ENCODE measurements around the gene LRRFIP2. TPM values are rescaled to one million over a fixed set of nuclear protein-coding genes. Genes with fewer than 3 reads are reported as not detected.

Gene LRRFIP2
- total RNA-seq, 1 donor from 2014 or later = 50.7 TPM

- Mint-ChIP-seq H3K27me3 (ENCODE audit: low read depth) (no peaks in the 10 kb centered on the region), H3K4me1 (ENCODE audit: low read depth) (peaks cover 7% of the 10 kb centered on the region), H3K4me3 (ENCODE audit: unreplicated experiment) (no peak overlapping the region), H3K9me3 (ENCODE audit: low read depth) (peaks cover 3% of the 10 kb centered on the region), H3K36me3 (ENCODE audit: low read depth) (peaks cover 28% of the 10 kb centered on the region), H3K27ac (ENCODE audit: unreplicated experiment) (no peak overlapping the region)
- DNase-seq (ENCODE audit: low spot score) = no peak
- TF ChIP-seq CTCF (IDR thresholded peaks at IDR 0.05) = no peak
Observed at GRCh38 chr3:37041546-37042195, 132.7 kb downstream of the LRRFIP2 start.

GRCh38 chr3:37040231-37040630 lies 134.2 kb downstream of the LRRFIP2 start:
- H3K4me3 Mint-ChIP-seq (ENCODE audit: unreplicated experiment) = no peak overlapping the region
- DNase-seq (ENCODE audit: low spot score) = no peak
- no peak overlapping the region for H3K27ac Mint-ChIP-seq (ENCODE audit: unreplicated experiment)
- no peak for TF ChIP-seq CTCF (IDR thresholded peaks at IDR 0.05)
- H3K9me3 Mint-ChIP-seq (ENCODE audit: low read depth) = peaks cover 14% of the 10 kb centered on the region
- peaks cover 39% of the 10 kb centered on the region for H3K36me3 Mint-ChIP-seq (ENCODE audit: low read depth)
- H3K4me1 Mint-ChIP-seq (ENCODE audit: low read depth) = peaks cover 7% of the 10 kb centered on the region
- H3K27me3 Mint-ChIP-seq (ENCODE audit: low read depth) = no peaks in the 10 kb centered on the region

GRCh38 chr3:37039161-37039846 lies 135.1 kb downstream of the LRRFIP2 start:
- H3K9me3 Mint-ChIP-seq (ENCODE audit: low read depth) = peaks cover 20% of the 10 kb centered on the region
- no peak overlapping the region for H3K4me3 Mint-ChIP-seq (ENCODE audit: unreplicated experiment)
- no peaks in the 10 kb centered on the region for H3K27me3 Mint-ChIP-seq (ENCODE audit: low read depth)
- DNase-seq (ENCODE audit: low spot score) = no peak
- peaks cover 41% of the 10 kb centered on the region for H3K36me3 Mint-ChIP-seq (ENCODE audit: low read depth)
- H3K4me1 Mint-ChIP-seq (ENCODE audit: low read depth) = peaks cover 7% of the 10 kb centered on the region
- no peak for TF ChIP-seq CTCF (IDR thresholded peaks at IDR 0.05)
- H3K27ac Mint-ChIP-seq (ENCODE audit: unreplicated experiment) = no peak overlapping the region

- Mint-ChIP-seq H3K36me3 (ENCODE audit: low read depth) (peaks cover 48% of the 10 kb centered on the region), H3K9me3 (ENCODE audit: low read depth) (peaks cover 24% of the 10 kb centered on the region), H3K27ac (ENCODE audit: unreplicated experiment) (no peak overlapping the region), H3K4me3 (ENCODE audit: unreplicated experiment) (no peak overlapping the region), H3K4me1 (ENCODE audit: low read depth) (peaks cover 3% of the 10 kb centered on the region), H3K27me3 (ENCODE audit: low read depth) (no peaks in the 10 kb centered on the region)
- DNase-seq (ENCODE audit: low spot score) = no peak
- no peak for TF ChIP-seq CTCF (IDR thresholded peaks at IDR 0.05)
Observed at GRCh38 chr3:37037352-37037751, 137.0 kb downstream of the LRRFIP2 start.

GRCh38 chr3:37032961-37033360 lies 141.4 kb downstream of the LRRFIP2 start:
- TF ChIP-seq CTCF (IDR thresholded peaks at IDR 0.05) = no peak
- peaks cover 16% of the 10 kb centered on the region for H3K4me1 Mint-ChIP-seq (ENCODE audit: low read depth)
- H3K4me3 Mint-ChIP-seq (ENCODE audit: unreplicated experiment) = no peak overlapping the region
- DNase-seq (ENCODE audit: low spot score) = no peak
- peaks cover 46% of the 10 kb centered on the region for H3K36me3 Mint-ChIP-seq (ENCODE audit: low read depth)
- H3K27ac Mint-ChIP-seq (ENCODE audit: unreplicated experiment) = no peak overlapping the region
- H3K27me3 Mint-ChIP-seq (ENCODE audit: low read depth) = no peaks in the 10 kb centered on the region
- peaks cover 24% of the 10 kb centered on the region for H3K9me3 Mint-ChIP-seq (ENCODE audit: low read depth)

All from chondrocyte (in vitro differentiated cells).